Astrocyte of the spinal cord (primary cell): ENCODE data around the gene ZBTB42.
A peak's percentile ranks its signal among the peaks of the same experiment; 100 is the strongest.

Experiments
- DNase-seq: peaks from one replicate; pipeline ENCODE4 v3.0.0; 2011; ENCODE audit warnings: low read depth, low spot score
- H3K4me3 ChIP-seq: 2 replicates; pipeline ENCODE4 v1.5.1; 2011; ENCODE audit warnings: low read depth, mild to moderate bottlenecking, low read length, moderate library complexity
- CTCF ChIP-seq: IDR thresholded peaks from 2 replicates; pipeline ENCODE4 v1.5.1; 2012; ENCODE audit warnings: low read depth, mild to moderate bottlenecking, low read length, inconsistent platforms
- in situ Hi-C: cut with HindIII; loops from 2 replicates; pipeline ENCODE4 v1.10.0; 2017; ENCODE audit warnings: low sequenced_read_pairs

ZBTB42 gene

GRCh38 chr14:104821229-104821945 is 20.5 kb downstream of the ZBTB42 start:
- DNase-seq: no peak
- no peak overlapping the region for H3K4me3 ChIP-seq
- in situ Hi-C loops: no loop called here
- TF ChIP-seq CTCF: no peak

GRCh38 chr14:104821971-104822608 is 21.2 kb downstream of the ZBTB42 start:
- no peak overlapping the region for H3K4me3 ChIP-seq
- no peak for TF ChIP-seq CTCF
- DNase-seq: no peak
- in situ Hi-C loops: no loop called here

- no peak for DNase-seq
- in situ Hi-C loops: no loop called here
- TF ChIP-seq CTCF: no peak
- H3K4me3 ChIP-seq: no peak overlapping the region
Measured at GRCh38 chr14:104822821-104823615, 22.1 kb downstream of the ZBTB42 start.

- no peak for DNase-seq
- in situ Hi-C loops: no loop called here
- TF ChIP-seq CTCF: no peak
- H3K4me3 ChIP-seq: no peak overlapping the region
Measured at GRCh38 chr14:104824353-104824997, 23.6 kb downstream of the ZBTB42 start.

- peak; percentile 58 for DNase-seq
- peak overlapping the region; percentile 45 for H3K4me3 ChIP-seq
- in situ Hi-C loops: no loop called here
- TF ChIP-seq CTCF: peak; percentile 74
Measured at GRCh38 chr14:104826189-104826860, 25.4 kb downstream of the ZBTB42 start.

GRCh38 chr14:104826861-104827176 is 25.9 kb downstream of the ZBTB42 start:
- in situ Hi-C loops: no loop called here

More at GRCh38 chr14:104826861-104827176, 25.9 kb downstream of the ZBTB42 start:
- no peak for TF ChIP-seq CTCF
- DNase-seq: no peak
- H3K4me3 ChIP-seq: peak overlapping the region; percentile 44
